Skin of body (tissue), 2 donors: Measurements from ENCODE around the gene CHDH. TPM values are rescaled to one million over a fixed set of nuclear protein-coding genes. Genes with fewer than 3 reads are reported as not detected.

Experiments used
- small RNA-seq: library from RNA; depleted of rRNA; stranded (forward); fragments of <200 nt; gene quantifications from one replicate; pipeline ENCODE3, GENCODE V24; 2014; ENCODE audit warnings: low replicate concordance
- total RNA-seq: library from RNA; depleted of rRNA; stranded (reverse); fragments of >200 nt; gene quantifications from one replicate; pipeline ENCODE4 v1.2.3, GENCODE V29; 2014

The CHDH gene
- total RNA-seq, 1 donor from 2014 or later, result 0.99 TPM

Small RNA genes within 50 kb of the gene (small RNA-seq; reads per million reads assigned to genes)
- not detected for gene AC012467.1

Other genes starting within 250 kb of the CHDH start
- 1.4 TPM for gene IL17RB, start 149 bp upstream of the CHDH start, total RNA-seq
- 27.7 TPM for gene ACTR8, start 35.7 kb upstream of the CHDH start, total RNA-seq
- 69.8 TPM for gene SELENOK, start 45.4 kb upstream of the CHDH start, total RNA-seq